HG03571 (cell line): ENCODE data around the gene PIK3R6.
"Not testable (repeated sequence)": the region's sequence is repeated elsewhere in the genome, so short reads cannot be mapped to it uniquely, and the experiment has no call there.

Experiments
- ATAC-seq: cut with Tn5 transposase; IDR thresholded peaks from one replicate; pipeline ENCODE4 v1.9.1; 2021; ENCODE audit not compliant: unreplicated experiment

PIK3R6 gene

GRCh38 chr17:8894673-8895578 is 27.5 kb upstream of the PIK3R6 start:
- no peak for ATAC-seq

GRCh38 chr17:8894202-8894671 is 26.8 kb upstream of the PIK3R6 start:
- no peak for ATAC-seq

- no peak for ATAC-seq
These were observed 26.2 kb upstream of the PIK3R6 start for GRCh38 chr17:8893621-8894201.

- no peak for ATAC-seq
These were observed 25.6 kb upstream of the PIK3R6 start for GRCh38 chr17:8893059-8893458.

GRCh38 chr17:8892338-8892690 is 24.8 kb upstream of the PIK3R6 start:
- ATAC-seq, result peak; percentile 42

GRCh38 chr17:8890671-8891070 is 23.2 kb upstream of the PIK3R6 start:
- no peak for ATAC-seq

GRCh38 chr17:8889458-8890210 is 22.2 kb upstream of the PIK3R6 start:
- ATAC-seq, result no peak

- no peak for ATAC-seq
These were observed 21.3 kb upstream of the PIK3R6 start for GRCh38 chr17:8888704-8889302.

- no peak for ATAC-seq
These were observed 20.6 kb upstream of the PIK3R6 start for GRCh38 chr17:8887834-8888703.

GRCh38 chr17:8887301-8887700 is 19.8 kb upstream of the PIK3R6 start:
- no peak for ATAC-seq

GRCh38 chr17:8885967-8886684 is 18.7 kb upstream of the PIK3R6 start:
- ATAC-seq, result no peak

- not testable (repeated sequence) for ATAC-seq
These were observed 17.9 kb upstream of the PIK3R6 start for GRCh38 chr17:8885163-8885966.

- ATAC-seq, result no peak
These were observed 17.0 kb upstream of the PIK3R6 start for GRCh38 chr17:8884336-8884990.

- ATAC-seq, result no peak
These were observed 15.9 kb upstream of the PIK3R6 start for GRCh38 chr17:8883353-8883752.

- ATAC-seq, result no peak
These were observed 14.1 kb upstream of the PIK3R6 start for GRCh38 chr17:8881606-8882005.

- no peak for ATAC-seq
These were observed 13.0 kb upstream of the PIK3R6 start for GRCh38 chr17:8880466-8880865.

GRCh38 chr17:8879410-8879809 is 11.9 kb upstream of the PIK3R6 start:
- no peak for ATAC-seq

- ATAC-seq, result no peak
These were observed 10.5 kb upstream of the PIK3R6 start for GRCh38 chr17:8877984-8878383.
